HepG2 (cell line): ENCODE results near the gene ARL2. TPM values are rescaled to one million over a fixed set of nuclear protein-coding genes. Genes with fewer than 3 reads are reported as not detected.

ENCODE experiments used
- FOSL2 ChIP-seq: sonication (generic); formaldehyde crosslinking; IDR thresholded peaks from 2 replicates; pipeline ENCODE4 v1.4.0; 2020; ENCODE audit warnings: missing genetic modification reagents
- MAF1 ChIP-seq: sonication (generic); formaldehyde crosslinking; IDR thresholded peaks from 2 replicates; pipeline ENCODE4 v1.5.0; 2020; ENCODE audit warnings: missing genetic modification reagents, borderline replicate concordance
- MTERF4 ChIP-seq: sonication (generic); formaldehyde crosslinking; IDR thresholded peaks from 2 replicates; pipeline ENCODE4 v1.8.0; 2023; ENCODE audit warnings: mild to moderate bottlenecking, missing genetic modification reagents
- NONO ChIP-seq, 2 experiments: fragments of 450-650 bp in 1 of 2; sonication (generic) in 1 of 2; formaldehyde crosslinking in 1 of 2; IDR thresholded peaks in 1 of 2; conservative IDR thresholded peaks in 1 of 2; 2 replicates each; pipeline versions ENCODE4 v1.6.1 to v1.8.0; 2017 to 2022; ENCODE audit warnings: mild to moderate bottlenecking in 1 of 2, missing genetic modification reagents in 1 of 2, moderate library complexity in 1 of 2
- PCBP1 ChIP-seq: fragments of 200-400 bp; formaldehyde crosslinking; IDR thresholded peaks from 2 replicates; pipeline ENCODE4 v1.6.1; 2017; ENCODE audit warnings: mild to moderate bottlenecking, low read depth, low read length, borderline replicate concordance
- TFDP1 ChIP-seq: IDR thresholded peaks from 2 replicates; pipeline ENCODE4 v1.6.1; 2016; ENCODE audit warnings: missing compliant biosample characterization, missing genetic modification reagents, borderline replicate concordance
- THAP11 ChIP-seq: IDR thresholded peaks from 2 replicates; pipeline ENCODE4 v1.6.1; 2016; ENCODE audit warnings: missing biosample characterization, missing genetic modification reagents
- ZFP1 ChIP-seq: IDR thresholded peaks from 2 replicates; pipeline ENCODE4 v1.6.1; 2016
- ZNF12 ChIP-seq: sonication (generic); formaldehyde crosslinking; IDR thresholded peaks from 2 replicates; pipeline ENCODE4 v1.5.0; 2020; ENCODE audit warnings: missing genetic modification reagents
- ZNF232 ChIP-seq: sonication (generic); formaldehyde crosslinking; IDR thresholded peaks from 2 replicates; pipeline ENCODE4 v1.4.0; 2020; ENCODE audit warnings: missing genetic modification reagents, borderline replicate concordance
- ZNF234 ChIP-seq: sonication (generic); formaldehyde crosslinking; conservative IDR thresholded peaks from 2 replicates; pipeline ENCODE4 v1.5.1; 2020; ENCODE audit warnings: mild to moderate bottlenecking, missing genetic modification reagents
- ZNF501 ChIP-seq: sonication (generic); formaldehyde crosslinking; IDR thresholded peaks from 2 replicates; pipeline ENCODE4 v1.5.1; 2020; ENCODE audit warnings: mild to moderate bottlenecking, moderate library complexity, missing genetic modification reagents
- ZNF678 ChIP-seq: sonication (generic); formaldehyde crosslinking; IDR thresholded peaks from 2 replicates; pipeline ENCODE4 v1.4.0; 2020; ENCODE audit warnings: mild to moderate bottlenecking, missing genetic modification reagents
- ZNF784 ChIP-seq: sonication (generic); formaldehyde crosslinking; IDR thresholded peaks from 2 replicates; pipeline ENCODE4 v1.5.1; 2020; ENCODE audit warnings: missing genetic modification reagents, mild to moderate bottlenecking, borderline replicate concordance
- polyA plus RNA-seq, 8 experiments: library from polyadenylated mRNA; depleted of rRNA in 3 of 8; stranded (reverse) in 7 of 8; unstranded in 1 of 8; fragments of >200 nt; fragmentation: Illumina TruSeq in 4 of 8; extraction: Trizol in 4 of 8; gene quantifications; 2 replicates each; pipeline versions ENCODE4 v1.2.1 to v1.2.3, GENCODE V29; 2011 to 2016; ENCODE audit warnings: low read depth in 4 of 8, missing spikeins in 1 of 8, mixed read lengths in 1 of 8; ENCODE audit not compliant: insufficient read depth in 1 of 8
- total RNA-seq, 5 experiments: library from RNA; depleted of rRNA; stranded (reverse); fragments of >200 nt; fragmentation: Illumina TruSeq; extraction: Trizol; gene quantifications; 2 replicates each; pipeline ENCODE4 v1.2.3, GENCODE V29; 2016; ENCODE audit warnings: low read depth in 1 of 5
- TF ChIP-seq, protein P1 (sequence below): sonication (generic); formaldehyde crosslinking; IDR thresholded peaks from 2 replicates; pipeline ENCODE4 v1.4.0; 2020; ENCODE audit warnings: missing genetic modification reagents
- TF ChIP-seq, protein P2 (sequence below): sonication (generic); formaldehyde crosslinking; IDR thresholded peaks from 2 replicates; pipeline ENCODE4 v1.4.0; 2020; ENCODE audit warnings: missing genetic modification reagents
- TF ChIP-seq, protein P3 (sequence below): sonication (generic); formaldehyde crosslinking; IDR thresholded peaks from 2 replicates; pipeline ENCODE4; 2020; ENCODE audit warnings: missing genetic modification reagents, mild to moderate bottlenecking, borderline replicate concordance

The ARL2 gene
- total and polyA plus RNA-seq, 2 of the 13 experiments (the other 11 are each of a cell fraction or from before 2014, with no cell fraction given) = 82.9 to 84.4 TPM

- TF ChIP-seq TFDP1 (peak; percentile 96), ZNF678 (CRISPR knock-in tag) (peak; percentile 47; the same call in 1 of the 2 replicates), ZNF12 (CRISPR knock-in tag) (no peak), NONO (IDR thresholded peaks at IDR 0.05) (no peak), NONO (CRISPR knock-in tag; conservative IDR thresholded peaks at IDR 0.05) (peak; percentile 80), ZNF784 (CRISPR knock-in tag) (peak; percentile 60; the same call in 1 of the 2 replicates), PCBP1 (no peak), FOSL2 (CRISPR knock-in tag) (peak; percentile 42; the same call in 1 of the 2 replicates), THAP11 (peak; percentile 92), ZNF234 (no peak), MAF1 (CRISPR knock-in tag) (peak; percentile 40; the same call in 1 of the 2 replicates), MTERF4 (CRISPR knock-in tag) (no peak; the same call in 1 of the 2 replicates), ZNF501 (peak; percentile 71; the same call in 1 of the 2 replicates), ZFP1 (CRISPR knock-in tag) (no peak), ZNF232 (CRISPR knock-in tag) (0 out of 2 replicates have a peak, but pooled peaks have one; percentile 24)
- TF ChIP-seq, protein P1, sequence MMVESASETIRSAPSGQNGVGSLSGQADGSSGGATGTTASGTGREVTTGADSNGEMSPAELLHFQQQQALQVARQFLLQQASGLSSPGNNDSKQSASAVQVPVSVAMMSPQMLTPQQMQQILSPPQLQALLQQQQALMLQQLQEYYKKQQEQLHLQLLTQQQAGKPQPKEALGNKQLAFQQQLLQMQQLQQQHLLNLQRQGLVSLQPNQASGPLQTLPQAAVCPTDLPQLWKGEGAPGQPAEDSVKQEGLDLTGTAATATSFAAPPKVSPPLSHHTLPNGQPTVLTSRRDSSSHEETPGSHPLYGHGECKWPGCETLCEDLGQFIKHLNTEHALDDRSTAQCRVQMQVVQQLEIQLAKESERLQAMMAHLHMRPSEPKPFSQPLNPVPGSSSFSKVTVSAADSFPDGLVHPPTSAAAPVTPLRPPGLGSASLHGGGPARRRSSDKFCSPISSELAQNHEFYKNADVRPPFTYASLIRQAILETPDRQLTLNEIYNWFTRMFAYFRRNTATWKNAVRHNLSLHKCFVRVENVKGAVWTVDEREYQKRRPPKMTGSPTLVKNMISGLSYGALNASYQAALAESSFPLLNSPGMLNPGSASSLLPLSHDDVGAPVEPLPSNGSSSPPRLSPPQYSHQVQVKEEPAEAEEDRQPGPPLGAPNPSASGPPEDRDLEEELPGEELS (CRISPR knock-in tag) = peak; percentile 46
- TF ChIP-seq, protein P2, sequence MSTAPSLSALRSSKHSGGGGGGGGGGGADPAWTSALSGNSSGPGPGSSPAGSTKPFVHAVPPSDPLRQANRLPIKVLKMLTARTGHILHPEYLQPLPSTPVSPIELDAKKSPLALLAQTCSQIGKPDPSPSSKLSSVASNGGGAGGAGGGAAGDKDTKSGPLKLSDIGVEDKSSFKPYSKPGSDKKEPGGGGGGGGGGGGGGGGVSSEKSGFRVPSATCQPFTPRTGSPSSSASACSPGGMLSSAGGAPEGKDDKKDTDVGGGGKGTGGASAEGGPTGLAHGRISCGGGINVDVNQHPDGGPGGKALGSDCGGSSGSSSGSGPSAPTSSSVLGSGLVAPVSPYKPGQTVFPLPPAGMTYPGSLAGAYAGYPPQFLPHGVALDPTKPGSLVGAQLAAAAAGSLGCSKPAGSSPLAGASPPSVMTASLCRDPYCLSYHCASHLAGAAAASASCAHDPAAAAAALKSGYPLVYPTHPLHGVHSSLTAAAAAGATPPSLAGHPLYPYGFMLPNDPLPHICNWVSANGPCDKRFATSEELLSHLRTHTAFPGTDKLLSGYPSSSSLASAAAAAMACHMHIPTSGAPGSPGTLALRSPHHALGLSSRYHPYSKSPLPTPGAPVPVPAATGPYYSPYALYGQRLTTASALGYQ (CRISPR knock-in tag) = 0 out of 2 replicates have a peak, but pooled peaks have one; percentile 42
- TF ChIP-seq, protein P3, sequence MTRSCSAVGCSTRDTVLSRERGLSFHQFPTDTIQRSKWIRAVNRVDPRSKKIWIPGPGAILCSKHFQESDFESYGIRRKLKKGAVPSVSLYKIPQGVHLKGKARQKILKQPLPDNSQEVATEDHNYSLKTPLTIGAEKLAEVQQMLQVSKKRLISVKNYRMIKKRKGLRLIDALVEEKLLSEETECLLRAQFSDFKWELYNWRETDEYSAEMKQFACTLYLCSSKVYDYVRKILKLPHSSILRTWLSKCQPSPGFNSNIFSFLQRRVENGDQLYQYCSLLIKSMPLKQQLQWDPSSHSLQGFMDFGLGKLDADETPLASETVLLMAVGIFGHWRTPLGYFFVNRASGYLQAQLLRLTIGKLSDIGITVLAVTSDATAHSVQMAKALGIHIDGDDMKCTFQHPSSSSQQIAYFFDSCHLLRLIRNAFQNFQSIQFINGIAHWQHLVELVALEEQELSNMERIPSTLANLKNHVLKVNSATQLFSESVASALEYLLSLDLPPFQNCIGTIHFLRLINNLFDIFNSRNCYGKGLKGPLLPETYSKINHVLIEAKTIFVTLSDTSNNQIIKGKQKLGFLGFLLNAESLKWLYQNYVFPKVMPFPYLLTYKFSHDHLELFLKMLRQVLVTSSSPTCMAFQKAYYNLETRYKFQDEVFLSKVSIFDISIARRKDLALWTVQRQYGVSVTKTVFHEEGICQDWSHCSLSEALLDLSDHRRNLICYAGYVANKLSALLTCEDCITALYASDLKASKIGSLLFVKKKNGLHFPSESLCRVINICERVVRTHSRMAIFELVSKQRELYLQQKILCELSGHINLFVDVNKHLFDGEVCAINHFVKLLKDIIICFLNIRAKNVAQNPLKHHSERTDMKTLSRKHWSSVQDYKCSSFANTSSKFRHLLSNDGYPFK (CRISPR knock-in tag) = peak; percentile 82; the same call in 1 of the 2 replicates
Measured at GRCh38 chr11:65040847-65041622, 27.1 kb downstream of the ARL2 start, which contains the start of gene SAC3D1 (continued).
